Activated B cell treated with CpG ODN at 0.5 μM for 24 hours (primary cell): ENCODE data around the gene FBXO7. TPM values are rescaled to one million over a fixed set of nuclear protein-coding genes. Genes with fewer than 3 reads are reported as not detected.

Experiments used
- ATAC-seq: fragments of 200-7000 bp; cut with Tn5 transposase; one replicate; pipeline ENCODE4 v1.10.0; 2021; ENCODE audit warnings: low read depth, mild to moderate bottlenecking, moderate library complexity
- CTCF ChIA-PET: fragments of 350-600 bp; sonication (Branson Sonifier 250); formaldehyde crosslinking; loops from one replicate; lab custom pipeline; 2021; ENCODE audit warnings: antibody characterized with exemption; lab: Charles Lee
- POLR2A ChIA-PET: fragments of 350-600 bp; sonication (Branson Sonifier 250); formaldehyde crosslinking; loops from one replicate; lab custom pipeline; 2021; ENCODE audit warnings: antibody characterized with exemption; lab: Charles Lee
- DNase-seq: peaks from one replicate; pipeline ENCODE4 v3.0.0; 2022
- H3K27ac Mint-ChIP-seq: one replicate; pipeline ENCODE4 v1.8.0; 2020; ENCODE audit warnings: mixed read lengths
- H3K27me3 Mint-ChIP-seq: one replicate; pipeline ENCODE4 v1.8.0; 2021; ENCODE audit warnings: mixed read lengths
- H3K36me3 Mint-ChIP-seq: one replicate; pipeline ENCODE4 v1.8.0; 2021; ENCODE audit warnings: low read depth, mixed read lengths
- H3K4me1 Mint-ChIP-seq: one replicate; pipeline ENCODE4 v1.8.0; 2021; ENCODE audit warnings: mixed read lengths
- H3K4me3 Mint-ChIP-seq: one replicate; pipeline ENCODE4 v1.8.0; 2020; ENCODE audit warnings: mild to moderate bottlenecking, mixed read lengths
- H3K9me3 Mint-ChIP-seq: one replicate; pipeline ENCODE4 v1.8.0; 2020; ENCODE audit warnings: mixed read lengths
- CTCF ChIP-seq: fragments of 200-600 bp; IDR thresholded peaks from one replicate; pipeline ENCODE4 v1.8.0; 2022; ENCODE audit warnings: antibody characterized with exemption, mild to moderate bottlenecking
- intact Hi-C: fragments of 100-400 bp; cut with micrococcal nuclease; formaldehyde crosslinking; loops from one replicate; pipeline ENCODE4 v1.15.1; 2024
- total RNA-seq: library from RNA; stranded (reverse); gene quantifications from 2 replicates; pipeline ENCODE4 v1.2.3, GENCODE V29; 2022

FBXO7 gene
- total RNA-seq, 1 donor from 2014 or later: 97.2 TPM

GRCh38 chr22:32542066-32542676 is 67.6 kb downstream of the FBXO7 start:
- intact Hi-C loops: no loop called here
- H3K27me3 Mint-ChIP-seq: peaks cover 5% of the 10 kb centered on the region
- DNase-seq: no peak
- no peak for ATAC-seq
- ChIA-PET CTCF (no interaction called here), POLR2A (no interaction called here)
- no peak overlapping the region for H3K4me3 Mint-ChIP-seq
- no peaks in the 10 kb centered on the region for H3K9me3 Mint-ChIP-seq
- TF ChIP-seq CTCF: no peak
- H3K4me1 Mint-ChIP-seq: no peaks in the 10 kb centered on the region
- no peaks in the 10 kb centered on the region for H3K36me3 Mint-ChIP-seq
- H3K27ac Mint-ChIP-seq: no peak overlapping the region

GRCh38 chr22:32542677-32543357 is 68.2 kb downstream of the FBXO7 start:
- ATAC-seq (no peak), DNase-seq (no peak)
- CTCF ChIA-PET: no interaction called here
- Mint-ChIP-seq H3K4me1 (no peaks in the 10 kb centered on the region), H3K9me3 (no peaks in the 10 kb centered on the region), H3K27ac (no peak overlapping the region), H3K4me3 (no peak overlapping the region), H3K36me3 (no peaks in the 10 kb centered on the region), H3K27me3 (peaks cover 5% of the 10 kb centered on the region)
- TF ChIP-seq CTCF: no peak
- POLR2A ChIA-PET: no interaction called here
- intact Hi-C loops: no loop called here

- H3K4me1 Mint-ChIP-seq: no peaks in the 10 kb centered on the region
- no peak for TF ChIP-seq CTCF
- no peaks in the 10 kb centered on the region for H3K36me3 Mint-ChIP-seq
- POLR2A ChIA-PET: no interaction called here
- CTCF ChIA-PET: no interaction called here
- DNase-seq (no peak), ATAC-seq (no peak)
- H3K9me3 Mint-ChIP-seq: no peaks in the 10 kb centered on the region
- intact Hi-C loops: no loop called here
- no peak overlapping the region for H3K27ac Mint-ChIP-seq
- H3K4me3 Mint-ChIP-seq: no peak overlapping the region
- H3K27me3 Mint-ChIP-seq: peaks cover 5% of the 10 kb centered on the region
Measured at GRCh38 chr22:32544953-32545558, 70.4 kb downstream of the FBXO7 start.

- Mint-ChIP-seq H3K4me1 (no peaks in the 10 kb centered on the region), H3K27ac (no peak overlapping the region), H3K36me3 (no peaks in the 10 kb centered on the region), H3K27me3 (peaks cover 5% of the 10 kb centered on the region), H3K4me3 (no peak overlapping the region), H3K9me3 (no peaks in the 10 kb centered on the region)
- POLR2A ChIA-PET: no interaction called here
- ATAC-seq: no peak
- DNase-seq: no peak
- CTCF ChIA-PET: no interaction called here
- intact Hi-C loops: no loop called here
- no peak for TF ChIP-seq CTCF
Measured at GRCh38 chr22:32545801-32546200, 71.2 kb downstream of the FBXO7 start.

DNA sequence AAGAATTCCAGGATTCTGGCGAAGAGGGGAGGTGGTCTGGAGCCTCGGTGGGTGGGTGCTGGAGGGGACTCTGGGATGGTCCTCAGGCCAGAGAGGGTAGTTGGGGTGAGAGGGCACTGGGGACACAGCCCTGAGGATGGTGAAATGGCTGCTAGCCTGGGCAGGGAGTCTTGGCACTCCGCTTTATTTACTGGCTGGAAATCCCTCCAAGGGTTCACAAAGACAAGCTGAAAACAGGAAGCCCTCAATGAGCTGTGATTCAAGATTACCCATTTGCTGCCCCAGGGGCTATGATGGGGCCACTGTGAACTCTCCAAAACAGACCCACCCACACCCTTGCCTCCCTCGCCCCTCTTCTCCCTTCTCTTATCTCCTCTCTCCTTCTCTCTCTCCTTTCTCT is 71.9 kb downstream of the FBXO7 start:
- no peaks in the 10 kb centered on the region for H3K4me1 Mint-ChIP-seq
- TF ChIP-seq CTCF: no peak
- CTCF ChIA-PET: no interaction called here

More for the DNA sequence above, 71.9 kb downstream of the FBXO7 start:
- POLR2A ChIA-PET: no interaction called here
- Mint-ChIP-seq H3K27me3 (peaks cover 5% of the 10 kb centered on the region), H3K9me3 (no peaks in the 10 kb centered on the region), H3K4me3 (no peak overlapping the region), H3K27ac (no peak overlapping the region), H3K36me3 (no peaks in the 10 kb centered on the region)
- DNase-seq (no peak), ATAC-seq (no peak)
- intact Hi-C loops: no loop called here
